ENCODE data around the gene LGR4.

DNA sequence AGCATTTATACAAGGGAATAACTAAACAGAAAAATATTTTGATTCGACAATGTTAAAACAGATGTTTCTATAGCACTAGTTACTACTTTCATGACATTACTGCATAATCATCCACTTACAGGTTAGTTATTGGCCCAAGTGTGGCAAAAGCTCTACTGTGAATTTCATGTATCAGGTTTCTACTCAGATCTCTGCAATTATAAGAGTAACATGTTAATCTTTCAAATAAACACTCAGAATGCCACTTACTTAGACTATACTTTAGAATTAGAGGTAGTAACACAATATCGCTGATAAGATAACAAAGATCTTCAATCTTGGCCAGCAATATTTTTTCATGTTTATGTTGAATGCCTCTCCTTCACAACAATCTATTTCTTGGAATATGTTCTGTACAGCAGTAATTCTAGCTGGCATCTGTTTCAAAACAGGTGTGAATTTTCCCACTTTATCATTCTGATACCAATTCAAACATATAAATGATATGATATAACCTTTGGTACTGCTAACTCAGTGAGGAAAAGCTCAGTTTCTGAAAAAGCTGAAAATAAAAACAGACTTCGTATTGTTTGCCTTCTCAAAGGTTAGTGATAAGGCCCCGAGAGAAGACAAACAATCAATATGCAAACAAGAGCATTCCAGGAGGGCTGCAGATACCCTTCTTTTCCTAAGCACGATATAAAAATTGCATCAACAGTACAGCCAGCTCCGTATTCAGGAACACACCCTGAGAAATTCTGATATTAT, 98.6 kb downstream of the LGR4 start:
- TF ChIP-seq, protein P1, sequence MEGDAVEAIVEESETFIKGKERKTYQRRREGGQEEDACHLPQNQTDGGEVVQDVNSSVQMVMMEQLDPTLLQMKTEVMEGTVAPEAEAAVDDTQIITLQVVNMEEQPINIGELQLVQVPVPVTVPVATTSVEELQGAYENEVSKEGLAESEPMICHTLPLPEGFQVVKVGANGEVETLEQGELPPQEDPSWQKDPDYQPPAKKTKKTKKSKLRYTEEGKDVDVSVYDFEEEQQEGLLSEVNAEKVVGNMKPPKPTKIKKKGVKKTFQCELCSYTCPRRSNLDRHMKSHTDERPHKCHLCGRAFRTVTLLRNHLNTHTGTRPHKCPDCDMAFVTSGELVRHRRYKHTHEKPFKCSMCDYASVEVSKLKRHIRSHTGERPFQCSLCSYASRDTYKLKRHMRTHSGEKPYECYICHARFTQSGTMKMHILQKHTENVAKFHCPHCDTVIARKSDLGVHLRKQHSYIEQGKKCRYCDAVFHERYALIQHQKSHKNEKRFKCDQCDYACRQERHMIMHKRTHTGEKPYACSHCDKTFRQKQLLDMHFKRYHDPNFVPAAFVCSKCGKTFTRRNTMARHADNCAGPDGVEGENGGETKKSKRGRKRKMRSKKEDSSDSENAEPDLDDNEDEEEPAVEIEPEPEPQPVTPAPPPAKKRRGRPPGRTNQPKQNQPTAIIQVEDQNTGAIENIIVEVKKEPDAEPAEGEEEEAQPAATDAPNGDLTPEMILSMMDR (IDR thresholded peaks at IDR 0.05): no peak
- TF ChIP-seq POLR2A (IDR thresholded peaks at IDR 0.05): no peak

Data from heart left ventricle (tissue), 13 donors.